ENCODE data around the gene FAM114A2. TPM values are rescaled to one million over a fixed set of nuclear protein-coding genes. Genes with fewer than 3 reads are reported as not detected.

FAM114A2 gene
- total and polyA plus RNA-seq, 7 donors, result 11.2 to 36.5 (median 23.2) TPM

DNA sequence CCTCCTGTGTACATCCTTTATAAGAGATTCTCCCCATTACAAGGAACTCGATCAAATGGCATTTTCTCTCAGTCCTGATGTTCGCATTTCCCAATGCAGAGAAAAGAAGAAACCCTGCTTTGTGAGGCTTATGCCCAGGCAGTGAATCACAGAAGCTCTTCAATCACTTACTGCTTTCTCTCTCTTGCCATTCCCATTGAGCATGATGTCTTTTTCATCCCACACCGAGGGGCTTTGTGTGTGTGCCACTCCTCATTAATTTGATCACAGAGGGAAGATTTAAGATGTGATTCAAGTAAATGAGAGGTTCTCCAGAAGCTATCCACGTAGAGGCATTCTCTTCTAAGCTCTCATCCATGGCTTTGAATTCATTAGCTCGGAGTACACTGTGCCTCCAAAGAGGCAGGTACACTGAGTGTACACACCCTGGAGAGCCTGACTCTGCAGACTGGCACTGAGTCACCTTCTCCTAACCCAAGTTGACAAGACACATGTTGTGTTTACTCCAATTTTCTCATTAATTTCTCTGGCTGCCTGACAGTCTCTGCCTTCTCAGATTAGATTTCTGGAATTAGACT, 45.4 kb upstream of the FAM114A2 start:
- 92 to 97% (median 93%) methylated on average over 5 of the region's 5 CpGs for WGBS, 3 donors
- no peak for ATAC-seq

GRCh38 chr5:154081246-154081645, 42.5 kb upstream of the FAM114A2 start:
- Histone ChIP-seq H3K4me1 (peaks cover 10% of the 10 kb centered on the region), H3K4me3 (no peak overlapping the region), H3K9me3 (no peaks in the 10 kb centered on the region), H3K36me3 (ENCODE audit: insufficient read depth in 1 of 2, low read depth in 1 of 2) (no peaks in the 10 kb centered on the region), H3K27ac (no peak overlapping the region), H3K27me3 (ENCODE audit: insufficient read depth in 3 of 3, low read length in 2 of 3) (no peaks in the 10 kb centered on the region)
- WGBS, 3 donors, result 66 to 68% (median 67%) methylated on average over 2 of the region's 2 CpGs
- DNase-seq (no peak), ATAC-seq (no peak)
- TF ChIP-seq CTCF (IDR thresholded peaks at IDR 0.05), result no peak
- intact Hi-C loops (cut with DNase I), result no loop called here

More for the DNA sequence above, 45.4 kb upstream of the FAM114A2 start:
- no peaks in the 10 kb centered on the region for H3K27me3 ChIP-seq (ENCODE audit: insufficient read depth in 3 of 3, low read length in 2 of 3)
- no peak overlapping the region for H3K4me3 ChIP-seq
- intact Hi-C loops (cut with DNase I), result no loop called here
- no peak for TF ChIP-seq CTCF (IDR thresholded peaks at IDR 0.05)
- no peaks in the 10 kb centered on the region for H3K36me3 ChIP-seq (ENCODE audit: insufficient read depth in 1 of 2, low read depth in 1 of 2)
- no peaks in the 10 kb centered on the region for H3K4me1 ChIP-seq
- no peak overlapping the region for H3K27ac ChIP-seq
- H3K9me3 ChIP-seq, result no peaks in the 10 kb centered on the region
- no peak for DNase-seq

- TF ChIP-seq CTCF (IDR thresholded peaks at IDR 0.05), result no peak
- H3K27me3 ChIP-seq (ENCODE audit: insufficient read depth in 3 of 3, low read length in 2 of 3), result no peaks in the 10 kb centered on the region
- intact Hi-C loops (cut with DNase I), result no loop called here
- DNase-seq (no peak), ATAC-seq (no peak)
- no peaks in the 10 kb centered on the region for H3K9me3 ChIP-seq
- no peak overlapping the region for H3K27ac ChIP-seq
- peaks cover 10% of the 10 kb centered on the region for H3K4me1 ChIP-seq
- no peaks in the 10 kb centered on the region for H3K36me3 ChIP-seq (ENCODE audit: insufficient read depth in 1 of 2, low read depth in 1 of 2)
- WGBS, 3 donors, result 10 to 15% (median 12%) methylated on average over 1 of the region's 1 CpG
- no peak overlapping the region for H3K4me3 ChIP-seq
These were observed 39.6 kb upstream of the FAM114A2 start for GRCh38 chr5:154078272-154078671.

GRCh38 chr5:154077696-154078095, 39.0 kb upstream of the FAM114A2 start:
- H3K4me1 ChIP-seq, result peaks cover 10% of the 10 kb centered on the region
- intact Hi-C loops (cut with DNase I), result no loop called here
- peak; percentile 62 to 90 (median 84) for ATAC-seq
- no peak overlapping the region for H3K4me3 ChIP-seq
- no peak for DNase-seq
- H3K27ac ChIP-seq, result no peak overlapping the region
- 10 to 17% (median 13%) methylated on average over 1 of the region's 1 CpG for WGBS, 3 donors
- H3K27me3 ChIP-seq (ENCODE audit: insufficient read depth in 3 of 3, low read length in 2 of 3), result no peaks in the 10 kb centered on the region
- H3K9me3 ChIP-seq, result no peaks in the 10 kb centered on the region
- TF ChIP-seq CTCF (IDR thresholded peaks at IDR 0.05), result no peak
- H3K36me3 ChIP-seq (ENCODE audit: insufficient read depth in 1 of 2, low read depth in 1 of 2), result no peaks in the 10 kb centered on the region

Data from psoas muscle (tissue), 8 donors.